Gastrocnemius medialis (tissue), 4 donors: ENCODE data around the gene APBB2. TPM values are rescaled to one million over a fixed set of nuclear protein-coding genes. Genes with fewer than 3 reads are reported as not detected.

Experiments
- ATAC-seq, 2 donors: fragments of 150-250 bp; one replicate each; pipeline ENCODE4 v1.9.1; 2016
- DNase-seq, 2 donors: peaks; one replicate each; pipeline ENCODE4 v3.0.0-alpha.2; 2019
- H3K27ac ChIP-seq, 4 donors: fragments of 200-600 bp; sonication (generic); 1 replicate in 1 of 4; 2 replicates in 3 of 4; pipeline ENCODE4 v1.5.1; 2016 to 2018; ENCODE audit warnings: mild to moderate bottlenecking in 2 of 4, moderate library complexity in 1 of 4
- H3K27me3 ChIP-seq, 3 donors: fragments of 200-600 bp; sonication (generic) in 2 of 3; 1 replicate in 1 of 3; 2 replicates in 2 of 3; pipeline versions ENCODE4 v1.5.1 to v1.6.0; 2016 to 2019; ENCODE audit warnings: mild to moderate bottlenecking in 1 of 3, moderate library complexity in 1 of 3
- H3K36me3 ChIP-seq, 2 donors: fragments of 200-600 bp; sonication (generic) in 1 of 2; one replicate each; pipeline ENCODE4 v1.5.1; 2017 to 2018
- H3K4me1 ChIP-seq, 2 donors: fragments of 200-600 bp; sonication (generic) in 1 of 2; one replicate each; pipeline ENCODE4 v1.5.1; 2016 to 2017; ENCODE audit warnings: mild to moderate bottlenecking in 2 of 2
- H3K4me3 ChIP-seq, 4 donors: fragments of 200-600 bp; sonication (generic) in 3 of 4; 1 replicate in 1 of 4; 2 replicates in 3 of 4; pipeline ENCODE4 v1.5.1; 2016 to 2019; ENCODE audit warnings: mild to moderate bottlenecking in 2 of 4
- H3K9me3 ChIP-seq, 3 donors: fragments of 200-600 bp; sonication (generic) in 2 of 3; 1 replicate in 1 of 3; 2 replicates in 2 of 3; pipeline ENCODE4 v1.5.1; 2016 to 2019
- CTCF ChIP-seq, 5 experiments: fragments of 450-650 bp in 3 of 5; fragments of 200-600 bp in 2 of 5; sonication (generic) in 2 of 5; IDR thresholded peaks in 4 of 5; conservative IDR thresholded peaks in 1 of 5; 1 replicate in 4 of 5; 2 replicates in 1 of 5; pipeline ENCODE4 v1.5.1; 2016 to 2019; ENCODE audit warnings: antibody characterized with exemption in 5 of 5, mild to moderate bottlenecking in 3 of 5, moderate library complexity in 3 of 5
- POLR2A ChIP-seq, 2 donors: fragments of 450-650 bp; IDR thresholded peaks; one replicate each; pipeline ENCODE4 v1.6.1; 2017; ENCODE audit warnings: antibody characterized with exemption in 2 of 2, mild to moderate bottlenecking in 2 of 2, moderate library complexity in 2 of 2
- in situ Hi-C, 4 donors: fragments of 200-750 bp; cut with MboI; loops; one replicate each; pipeline versions ENCODE4 v1.15.0 to v1.8.0; 2017; ENCODE audit warnings: low sequenced_read_pairs in 4 of 4
- intact Hi-C: fragments of 100-400 bp; cut with DNase I; formaldehyde crosslinking; loops from one replicate; pipeline ENCODE4 v1.15.1; 2023; ENCODE audit warnings: low total_unique reads
- total RNA-seq, 4 donors: library from RNA; depleted of rRNA; stranded (reverse); fragments of >200 nt; gene quantifications; one replicate each; pipeline versions ENCODE4 v1.1.0 to v1.2.3, GENCODE V29; 2016

Gene APBB2
- total RNA-seq, 4 donors from 2014 or later, result 14.3 to 20.5 (median 14.5) TPM

- Histone ChIP-seq H3K36me3 (peaks cover 0 to 3% of the 10 kb centered on the region in 2 donors), H3K4me1 (no peaks in the 10 kb centered on the region), H3K27me3 (no peaks in the 10 kb centered on the region), H3K9me3 (no peaks in the 10 kb centered on the region), H3K27ac (no peak overlapping the region), H3K4me3 (no peak overlapping the region)
- ATAC-seq (no peak), DNase-seq (no peak)
- in situ Hi-C loops, result no loop called here
- intact Hi-C loops, result no loop called here
- TF ChIP-seq CTCF (IDR thresholded peaks at IDR 0.05 in 4 of 5, conservative IDR thresholded peaks at IDR 0.05 in 1 of 5), result no peak
- TF ChIP-seq POLR2A (IDR thresholded peaks at IDR 0.05), result no peak
These were observed 333.2 kb downstream of the APBB2 start for GRCh38 chr4:40881096-40881495.

- TF ChIP-seq POLR2A (IDR thresholded peaks at IDR 0.05) (no peak), CTCF (IDR thresholded peaks at IDR 0.05 in 4 of 5, conservative IDR thresholded peaks at IDR 0.05 in 1 of 5) (no peak)
- in situ Hi-C loops, result no loop called here
- no peak for ATAC-seq
- intact Hi-C loops, result no loop called here
- no peak overlapping the region for H3K27ac ChIP-seq
- no peak overlapping the region for H3K4me3 ChIP-seq
- H3K27me3 ChIP-seq, result no peaks in the 10 kb centered on the region
- DNase-seq, result no peak
- no peaks in the 10 kb centered on the region for H3K4me1 ChIP-seq
- H3K36me3 ChIP-seq, result peaks cover 0 to 3% of the 10 kb centered on the region in 2 donors
- no peaks in the 10 kb centered on the region for H3K9me3 ChIP-seq
These were observed 335.7 kb downstream of the APBB2 start for GRCh38 chr4:40878548-40879055.

- in situ Hi-C loops (no loop called here), intact Hi-C loops (no loop called here)
- H3K4me1 ChIP-seq, result no peaks in the 10 kb centered on the region
- TF ChIP-seq CTCF (IDR thresholded peaks at IDR 0.05 in 4 of 5, conservative IDR thresholded peaks at IDR 0.05 in 1 of 5) (no peak), POLR2A (IDR thresholded peaks at IDR 0.05) (no peak)
- no peaks in the 10 kb centered on the region for H3K27me3 ChIP-seq
- ATAC-seq (no peak), DNase-seq (no peak)
- peaks cover 0 to 3% of the 10 kb centered on the region in 2 donors for H3K36me3 ChIP-seq
- no peaks in the 10 kb centered on the region for H3K9me3 ChIP-seq
- no peak overlapping the region for H3K4me3 ChIP-seq
- no peak overlapping the region for H3K27ac ChIP-seq
These were observed 337.3 kb downstream of the APBB2 start for GRCh38 chr4:40877081-40877480.

GRCh38 chr4:40875507-40876150, 338.7 kb downstream of the APBB2 start:
- no peak for ATAC-seq
- DNase-seq, result no peak
- Histone ChIP-seq H3K27me3 (no peaks in the 10 kb centered on the region), H3K36me3 (peaks cover 0 to 2% of the 10 kb centered on the region in 2 donors), H3K9me3 (no peaks in the 10 kb centered on the region), H3K4me1 (no peaks in the 10 kb centered on the region), H3K27ac (no peak overlapping the region), H3K4me3 (no peak overlapping the region)
- in situ Hi-C loops, result no loop called here
- intact Hi-C loops, result no loop called here
- no peak for TF ChIP-seq CTCF (IDR thresholded peaks at IDR 0.05 in 4 of 5, conservative IDR thresholded peaks at IDR 0.05 in 1 of 5)
- TF ChIP-seq POLR2A (IDR thresholded peaks at IDR 0.05), result no peak

GRCh38 chr4:40874901-40875300, 339.4 kb downstream of the APBB2 start:
- DNase-seq, result no peak
- TF ChIP-seq CTCF (IDR thresholded peaks at IDR 0.05 in 4 of 5, conservative IDR thresholded peaks at IDR 0.05 in 1 of 5), result no peak
- no peak for ATAC-seq
- Histone ChIP-seq H3K9me3 (no peaks in the 10 kb centered on the region), H3K4me3 (no peak overlapping the region), H3K4me1 (no peaks in the 10 kb centered on the region), H3K27me3 (no peaks in the 10 kb centered on the region), H3K36me3 (no peaks in the 10 kb centered on the region), H3K27ac (no peak overlapping the region)
- intact Hi-C loops, result no loop called here
- in situ Hi-C loops, result no loop called here
